ENCODE results near the gene CMTM7.
A peak's percentile ranks its signal among the peaks of the same experiment; 100 is the strongest.
"Not testable (repeated sequence)": the region's sequence is repeated elsewhere in the genome, so short reads cannot be mapped to it uniquely, and the experiment has no call there.

The CMTM7 gene

GRCh38 chr3:32438596-32439344 is 47.1 kb downstream of the CMTM7 start:
- no peak for DNase-seq (ENCODE audit: low read depth)

GRCh38 chr3:32439421-32439820 is 47.8 kb downstream of the CMTM7 start:
- DNase-seq (ENCODE audit: low read depth): not testable (repeated sequence)

GRCh38 chr3:32440611-32441350 is 49.1 kb downstream of the CMTM7 start:
- DNase-seq (ENCODE audit: low read depth): no peak

GRCh38 chr3:32442766-32443165 is 51.1 kb downstream of the CMTM7 start:
- DNase-seq (ENCODE audit: low read depth): no peak

- no peak for DNase-seq (ENCODE audit: low read depth)
These were observed 51.8 kb downstream of the CMTM7 start for GRCh38 chr3:32443478-32443877.

GRCh38 chr3:32447865-32448400 is 56.3 kb downstream of the CMTM7 start:
- DNase-seq (ENCODE audit: low read depth): no peak

GRCh38 chr3:32448686-32449474 is 57.2 kb downstream of the CMTM7 start:
- DNase-seq (ENCODE audit: low read depth): no peak

- DNase-seq (ENCODE audit: low read depth): no peak
These were observed 58.0 kb downstream of the CMTM7 start for GRCh38 chr3:32449691-32450090.

- no peak for DNase-seq (ENCODE audit: low read depth)
These were observed 58.8 kb downstream of the CMTM7 start for GRCh38 chr3:32450426-32450825.

GRCh38 chr3:32450992-32451659 is 59.5 kb downstream of the CMTM7 start:
- DNase-seq (ENCODE audit: low read depth): no peak

GRCh38 chr3:32452009-32452408 is 60.4 kb downstream of the CMTM7 start:
- no peak for DNase-seq (ENCODE audit: low read depth)

GRCh38 chr3:32453346-32453745 is 61.7 kb downstream of the CMTM7 start:
- no peak for DNase-seq (ENCODE audit: low read depth)

GRCh38 chr3:32454111-32454510 is 62.5 kb downstream of the CMTM7 start:
- no peak for DNase-seq (ENCODE audit: low read depth)

- no peak for DNase-seq (ENCODE audit: low read depth)
These were observed 63.3 kb downstream of the CMTM7 start for GRCh38 chr3:32454731-32455608.

GRCh38 chr3:32455609-32456428 is 64.2 kb downstream of the CMTM7 start:
- DNase-seq (ENCODE audit: low read depth): no peak

- DNase-seq (ENCODE audit: low read depth): no peak
These were observed 64.9 kb downstream of the CMTM7 start for GRCh38 chr3:32456429-32457130.

GRCh38 chr3:32457971-32458471 is 66.4 kb downstream of the CMTM7 start:
- peak; percentile 41 for DNase-seq (ENCODE audit: low read depth)

GRCh38 chr3:32459450-32459849 is 67.8 kb downstream of the CMTM7 start:
- no peak for DNase-seq (ENCODE audit: low read depth)
